Posterior vena cava (tissue), 2 donors: ENCODE measurements around the gene IKZF1. TPM values are rescaled to one million over a fixed set of nuclear protein-coding genes. Genes with fewer than 3 reads are reported as not detected.

ENCODE experiments used
- DNase-seq: peaks from one replicate; pipeline ENCODE4 v3.0.0-alpha.2; 2020; ENCODE audit warnings: low spot score
- intact Hi-C, 2 donors: fragments of 100-400 bp; cut with DNase I; formaldehyde crosslinking; loops; one replicate each; pipeline versions ENCODE4 v1.14.1 to v1.14.2; 2022 to 2023
- total RNA-seq, 2 donors: library from RNA; stranded (reverse); fragmentation: NEBNext Ultra II Directional; extraction: Animal tissue kit (Norgen Biotek cat#: 25700); gene quantifications; one replicate each; pipeline ENCODE4 v1.2.1, GENCODE V29; 2021
- donor health status: DM: yes; HTN: yes; CAD: no.
- donor health status: DM: yes; HTN: yes; CAD: no.

Gene IKZF1
- total RNA-seq, 2 donors from 2014 or later, result 11.9 to 13.7 TPM

DNA sequence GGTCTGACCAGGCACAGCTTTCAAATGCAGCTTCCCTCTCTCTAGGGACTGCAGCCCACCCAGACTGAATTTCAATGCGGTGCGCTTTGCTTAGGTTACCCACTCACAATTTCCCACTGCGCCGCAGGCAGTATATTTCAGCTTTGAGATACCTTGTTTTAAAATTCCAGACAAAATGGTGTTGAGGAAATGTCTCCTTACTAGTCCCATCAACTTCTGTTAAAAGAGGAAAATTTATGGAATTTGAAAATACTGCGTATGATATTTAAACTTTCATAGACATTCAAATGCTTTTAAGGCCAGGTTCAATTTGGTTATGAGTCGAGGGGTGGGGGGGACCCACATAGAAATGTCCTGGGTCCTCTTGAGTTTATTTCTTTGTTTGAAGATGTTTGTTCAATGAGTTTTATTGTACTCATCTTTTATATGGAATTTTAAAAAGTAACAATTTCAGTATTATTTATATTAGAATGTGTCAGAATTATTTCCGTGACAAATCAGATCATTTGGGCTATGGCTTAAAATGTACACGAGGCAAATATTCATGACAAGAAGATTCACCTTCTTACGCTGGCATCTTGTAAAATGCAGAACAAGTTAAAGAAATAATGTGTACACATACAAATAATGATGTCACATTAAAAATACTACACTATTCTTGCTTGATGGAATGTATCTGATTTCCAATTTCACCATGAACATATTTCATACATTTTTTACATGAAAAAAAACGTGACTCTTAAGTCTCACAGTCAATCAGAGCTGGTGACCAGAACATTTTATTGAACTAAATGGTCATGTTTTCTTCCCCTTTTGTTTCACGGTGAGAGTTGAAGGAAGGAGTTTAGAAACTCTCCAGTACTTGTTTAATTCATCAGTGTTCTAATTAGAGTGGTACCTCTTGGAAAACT is 1.3 kb downstream of the IKZF1 start:
- intact Hi-C loops, result no loop called here
- DNase-seq, result no peak

DNA sequence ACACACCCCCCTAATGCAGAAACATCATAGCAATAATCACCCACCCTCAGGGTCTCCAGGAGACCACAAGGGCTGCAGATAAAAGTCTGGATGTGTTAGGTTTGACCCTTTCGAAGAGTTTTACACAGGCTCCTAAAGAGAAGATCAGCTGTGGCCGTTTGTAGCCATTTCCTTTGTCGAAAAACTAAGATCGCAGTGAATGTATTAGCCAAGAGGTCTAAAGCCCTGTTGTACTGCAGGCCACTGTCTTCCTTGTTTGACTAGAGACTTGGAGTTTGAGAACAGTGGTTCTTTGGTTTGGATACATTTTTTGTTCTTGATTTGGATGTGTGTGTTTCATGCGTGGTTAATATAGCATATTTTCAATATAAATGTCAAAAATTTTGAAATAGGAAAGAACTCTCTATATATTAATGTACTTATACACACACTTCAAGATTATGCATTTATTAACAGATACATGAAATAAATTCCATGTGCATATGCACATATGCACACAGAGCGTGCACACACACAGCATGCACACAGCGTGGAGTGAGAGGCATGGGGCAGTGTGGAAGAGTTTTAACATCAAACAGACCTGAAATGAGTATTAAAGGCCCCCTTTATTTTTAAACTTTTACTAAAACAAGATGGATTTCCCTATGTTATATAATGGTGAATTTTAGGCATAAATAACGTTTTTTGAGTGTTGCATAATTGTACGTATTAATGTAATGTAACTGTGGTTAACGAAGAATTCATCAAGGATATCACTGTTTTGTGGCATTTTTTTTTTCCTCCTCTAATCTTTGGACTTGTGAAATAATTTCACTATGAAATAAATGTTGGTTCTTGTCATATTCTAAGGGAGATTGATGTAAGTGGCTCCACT is 2.2 kb downstream of the IKZF1 start:
- intact Hi-C loops, result no loop called here
- DNase-seq, result no peak

DNA sequence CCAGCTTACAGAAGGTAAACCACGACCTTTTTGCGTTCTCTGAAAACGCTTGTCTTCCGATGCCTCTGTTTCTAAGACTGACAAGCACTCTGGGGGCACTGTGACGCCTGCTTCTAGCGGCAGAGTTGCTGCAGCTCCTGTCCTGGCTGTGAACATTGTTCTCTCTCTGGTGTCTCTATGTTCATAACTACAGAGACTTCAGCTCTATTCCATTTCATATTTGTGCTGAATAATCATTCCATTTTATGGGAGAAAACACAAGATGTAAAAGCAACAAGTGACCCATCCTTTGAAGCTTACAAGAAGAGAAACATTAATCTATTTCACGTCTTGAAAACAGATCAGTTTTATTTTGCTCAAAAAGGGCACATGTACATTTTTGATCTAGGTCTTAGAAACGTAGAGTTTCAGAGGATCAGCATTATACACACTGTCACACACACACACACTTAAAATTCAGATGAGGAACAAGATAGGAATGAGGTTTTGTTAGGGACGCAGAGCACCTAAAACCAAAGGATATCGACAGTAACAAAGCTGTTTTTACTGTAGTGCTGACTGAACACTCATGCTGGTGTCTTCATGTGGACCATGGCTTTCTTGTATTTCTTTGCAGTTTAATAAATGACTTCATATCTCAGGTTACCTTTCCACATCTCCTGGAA is 3.0 kb downstream of the IKZF1 start:
- no peak for DNase-seq
- intact Hi-C loops, result no loop called here

DNA sequence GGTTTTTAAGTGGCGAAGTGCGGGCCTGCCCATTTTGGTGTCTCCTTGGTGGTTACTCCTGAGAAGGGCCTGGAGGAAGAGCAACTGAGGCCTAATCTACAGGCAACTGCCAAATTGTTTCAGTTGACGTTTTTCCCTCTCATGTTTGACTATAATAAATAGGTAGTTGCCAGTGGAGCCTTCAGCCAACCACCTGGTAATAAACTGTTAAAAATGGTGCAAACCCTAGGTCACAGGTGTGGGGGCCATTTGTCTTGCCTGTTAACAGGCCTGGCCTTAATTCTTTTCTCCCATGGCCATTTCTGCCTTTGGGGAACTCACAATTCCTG is 3.7 kb downstream of the IKZF1 start:
- intact Hi-C loops, result no loop called here
- no peak for DNase-seq

DNA sequence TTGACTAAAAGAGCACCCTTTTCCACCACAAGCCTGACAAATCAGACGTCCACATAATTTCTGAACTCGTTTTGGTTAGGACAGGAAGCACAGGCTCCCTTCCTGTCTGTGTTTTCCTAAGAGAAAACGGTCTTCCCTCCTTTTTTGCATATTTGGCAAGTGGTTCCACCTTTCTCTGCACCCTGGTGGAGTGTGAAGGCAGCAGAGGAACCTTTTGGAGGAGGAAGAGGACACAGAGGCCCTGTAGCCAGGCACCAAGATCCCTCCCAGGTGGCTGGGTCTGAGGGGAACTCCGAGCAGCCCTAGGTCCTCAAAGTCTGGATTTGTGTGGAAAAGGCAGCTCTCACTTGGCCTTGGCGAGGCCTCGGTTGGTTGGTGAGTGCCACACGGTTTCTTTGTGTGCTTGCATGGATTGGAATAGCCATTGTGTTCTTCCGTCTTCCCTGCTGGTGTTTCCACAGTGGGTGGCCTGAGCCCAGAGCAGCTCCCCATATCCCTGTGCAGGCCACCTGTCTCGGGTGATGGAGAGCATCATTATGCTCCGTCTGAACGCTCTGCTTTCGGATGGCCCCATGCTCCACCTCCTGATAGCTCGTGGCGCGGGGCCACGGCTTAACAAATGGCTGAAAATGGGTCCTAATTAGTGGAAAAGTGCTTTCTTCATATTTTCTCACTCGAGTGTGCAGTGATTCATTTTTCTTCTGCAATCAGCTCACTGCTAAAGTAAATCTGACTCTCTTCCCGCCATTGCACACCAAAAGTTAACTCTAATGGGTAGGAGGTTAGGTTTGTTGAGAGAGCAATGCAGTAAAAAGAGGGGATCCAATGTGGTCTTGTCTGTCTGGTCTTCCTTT is 4.2 kb downstream of the IKZF1 start:
- no peak for DNase-seq
- intact Hi-C loops, result no loop called here

DNA sequence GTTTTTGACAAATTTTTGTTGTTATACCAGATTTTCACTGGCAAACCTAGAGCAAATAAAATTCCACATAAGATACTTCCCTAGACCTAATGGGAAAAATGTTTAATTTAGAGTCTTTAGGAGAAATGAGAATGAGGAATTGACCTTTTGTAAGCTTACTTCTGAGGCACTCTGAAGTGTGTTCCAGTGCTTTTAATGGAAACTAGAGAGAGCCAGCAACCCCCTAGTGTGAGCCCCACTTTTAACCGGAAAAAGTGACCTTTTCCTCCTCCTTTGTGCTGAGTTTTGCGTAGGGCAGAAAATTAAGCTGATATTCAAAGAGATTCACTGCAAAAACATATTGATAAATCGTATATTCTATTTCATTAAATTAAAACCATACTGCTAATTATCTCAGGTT is 5.2 kb downstream of the IKZF1 start:
- intact Hi-C loops, result loop anchor here in 1 of 2 donors (10.0 kb wide), 1 partner anchor 665 kb away; no protein-coding TSS in a partner anchor
- no peak for DNase-seq

DNA sequence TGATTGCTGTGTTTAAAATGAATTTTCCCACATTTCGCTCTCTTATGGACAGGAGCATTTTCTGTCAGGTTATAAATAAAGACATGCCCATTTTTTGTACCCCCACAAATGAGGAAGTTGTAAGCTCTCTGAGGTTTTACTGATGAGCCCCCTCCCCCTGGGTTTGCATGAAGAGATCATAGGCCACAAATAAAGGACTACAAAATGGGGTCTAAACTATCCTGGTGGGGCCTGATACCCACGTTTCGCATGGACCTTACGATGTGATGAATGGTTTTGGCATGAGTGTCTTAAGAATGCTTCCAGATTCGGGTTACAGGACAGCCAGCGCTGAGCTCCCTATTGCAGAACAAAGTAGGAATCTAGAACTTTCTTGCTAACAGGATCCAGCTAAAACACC is 5.8 kb downstream of the IKZF1 start:
- intact Hi-C loops, result loop anchor here in 1 of 2 donors (10.0 kb wide), 1 partner anchor 666 kb away; no protein-coding TSS in a partner anchor

DNA sequence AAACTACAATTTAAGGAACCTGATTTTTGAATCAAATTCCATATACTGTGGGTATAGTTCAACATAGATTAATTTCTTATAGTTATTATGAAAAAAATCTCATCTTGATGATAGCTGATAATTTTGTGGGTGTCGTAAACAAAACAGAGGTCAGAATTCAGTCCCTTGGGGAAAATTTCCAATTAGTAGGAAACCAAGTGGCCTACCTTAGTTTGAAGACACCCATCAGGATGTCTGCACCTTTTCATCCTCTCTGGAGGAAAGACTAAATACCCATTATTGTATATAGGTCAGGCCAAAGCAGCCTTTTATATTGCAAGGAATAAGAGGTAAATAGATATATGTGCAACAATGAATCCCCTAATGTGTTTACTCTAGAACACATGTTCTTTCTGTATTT is 6.4 kb downstream of the IKZF1 start:
- DNase-seq, result no peak
- intact Hi-C loops, result loop anchor here in 1 of 2 donors (10.0 kb wide), 1 partner anchor 666 kb away; no protein-coding TSS in a partner anchor

More for the DNA sequence above, 5.8 kb downstream of the IKZF1 start:
- DNase-seq, result no peak

DNA sequence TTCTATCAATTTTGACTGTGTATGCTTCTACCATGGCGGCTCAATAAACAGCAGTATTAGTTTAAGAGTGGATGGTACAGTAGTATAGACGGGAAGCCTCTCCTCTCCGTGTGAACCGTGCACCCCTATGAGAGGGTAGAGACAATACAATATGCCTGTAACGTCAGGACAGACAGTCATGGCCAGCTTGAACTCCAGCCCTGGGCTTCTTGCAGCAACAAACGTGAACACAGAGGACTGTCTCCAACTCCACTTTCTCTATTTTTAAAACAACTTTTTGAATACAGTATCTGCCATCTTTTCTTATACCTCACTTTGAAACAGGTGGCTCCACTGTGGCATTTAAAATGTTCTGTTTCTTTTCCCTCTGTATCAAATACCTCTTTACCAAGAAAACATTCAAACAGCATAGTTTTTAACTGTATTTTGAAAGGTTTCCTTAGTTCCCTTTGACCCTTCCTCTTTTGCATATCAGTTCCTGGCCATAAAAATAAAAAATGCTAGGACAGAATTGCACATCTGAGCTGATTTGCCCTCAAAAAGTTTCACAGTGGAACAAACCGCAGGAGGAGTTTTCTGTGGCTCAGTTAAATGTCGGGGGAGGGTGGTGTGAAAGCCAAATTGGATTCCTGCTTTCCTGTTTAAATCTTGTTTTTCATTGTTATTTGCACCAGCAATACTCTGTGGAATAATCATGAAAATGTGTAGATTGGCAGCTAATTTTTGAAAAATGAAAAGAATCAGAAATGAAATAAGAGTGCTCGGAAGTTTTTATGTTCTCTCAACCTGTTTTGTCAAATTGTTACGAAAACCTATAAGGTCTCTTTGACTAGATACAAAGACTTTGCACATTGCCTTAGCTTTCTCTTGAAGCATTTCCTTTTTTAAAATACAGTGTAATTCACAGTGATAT is 8.0 kb downstream of the IKZF1 start:
- DNase-seq, result no peak
- intact Hi-C loops, result loop anchor here in 1 of 2 donors (10.0 kb wide), 1 partner anchor 668 kb away; no protein-coding TSS in a partner anchor

DNA sequence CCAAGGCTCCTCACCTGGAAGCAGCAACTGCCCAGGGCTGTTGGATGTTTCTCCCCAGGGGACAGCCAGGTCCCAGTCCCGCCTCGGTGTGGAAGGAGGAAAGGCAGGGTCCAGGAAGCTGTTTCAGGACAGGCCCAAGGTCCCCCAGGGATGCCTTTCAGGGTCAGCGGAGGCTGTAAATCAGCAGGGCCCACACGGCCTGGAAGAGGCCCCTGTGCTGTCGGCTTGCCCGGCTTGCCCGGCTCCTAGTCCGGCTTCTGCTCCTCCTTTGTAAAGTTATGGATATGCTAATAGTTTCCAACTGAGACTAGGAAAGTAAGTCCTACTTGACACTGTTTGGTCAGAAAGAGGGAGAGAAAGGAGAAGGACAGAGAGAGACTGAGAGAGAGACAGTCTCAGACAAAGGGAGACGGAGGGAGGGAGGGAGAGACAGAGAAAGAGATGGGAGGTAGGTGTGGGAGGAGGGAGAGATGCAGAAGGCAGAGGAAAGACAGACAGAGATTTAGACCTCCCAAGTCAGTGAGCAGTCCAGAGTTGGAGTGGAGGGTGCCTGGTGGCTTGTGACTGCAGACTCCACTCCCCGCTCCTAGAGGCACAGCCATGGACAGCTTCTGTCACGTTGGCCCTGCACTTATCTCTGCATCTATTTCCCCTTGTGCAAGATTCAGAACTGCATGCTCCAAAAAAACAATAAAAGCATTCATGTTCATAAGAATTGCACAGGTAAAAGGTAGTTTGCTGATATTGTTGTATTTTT is 10.5 kb downstream of the IKZF1 start:
- DNase-seq, result no peak
- intact Hi-C loops, result loop anchor here in 1 of 2 donors (10.0 kb wide), 1 partner anchor 670 kb away; no protein-coding TSS in a partner anchor

DNA sequence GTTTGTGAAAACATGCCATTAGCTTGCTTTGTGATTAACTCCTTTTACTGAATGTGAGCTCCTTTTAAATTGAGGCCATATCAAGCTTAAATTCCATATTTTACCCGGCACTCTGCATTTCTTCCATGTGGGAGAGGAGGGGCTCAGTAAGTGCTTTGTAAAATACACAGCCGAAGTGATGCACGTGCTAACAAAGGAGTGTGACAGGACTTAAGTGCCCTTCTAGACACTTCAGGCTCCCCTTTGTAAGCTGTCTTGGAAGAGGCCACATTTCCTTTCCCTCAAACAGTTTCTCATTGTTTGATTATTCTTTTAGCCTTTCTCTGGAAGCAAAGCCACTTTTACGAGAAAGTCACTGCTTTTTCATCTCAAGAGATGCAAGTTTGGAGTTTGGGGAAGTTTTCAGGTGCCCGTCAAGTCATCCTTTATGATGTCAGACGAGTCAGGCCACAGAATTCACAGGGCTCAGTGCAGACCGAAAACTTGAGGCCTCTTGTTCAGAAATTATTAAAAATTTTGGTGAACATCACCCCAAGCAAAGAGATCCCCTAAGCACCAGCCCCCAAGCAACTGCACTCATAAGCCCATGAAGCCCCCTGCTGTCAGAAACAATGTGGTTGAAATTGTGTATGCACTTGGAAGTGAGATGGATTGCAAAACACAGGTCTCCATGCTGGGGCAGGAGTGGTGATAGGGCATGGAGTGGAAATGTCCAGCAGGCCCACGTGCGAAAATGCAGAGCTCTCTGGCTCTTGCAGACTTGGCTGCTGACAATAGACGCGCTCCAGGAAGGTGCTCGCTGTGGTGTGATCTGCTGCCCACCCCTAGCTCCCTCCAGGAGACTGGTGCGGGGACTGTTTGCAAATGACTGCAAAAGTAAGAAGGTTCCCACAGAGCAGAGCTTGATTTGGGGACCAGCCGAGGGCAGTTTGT is 11.5 kb downstream of the IKZF1 start:
- intact Hi-C loops, result loop anchor here in 1 of 2 donors (10.0 kb wide), 1 partner anchor 671 kb away; no protein-coding TSS in a partner anchor
- DNase-seq, result no peak

DNA sequence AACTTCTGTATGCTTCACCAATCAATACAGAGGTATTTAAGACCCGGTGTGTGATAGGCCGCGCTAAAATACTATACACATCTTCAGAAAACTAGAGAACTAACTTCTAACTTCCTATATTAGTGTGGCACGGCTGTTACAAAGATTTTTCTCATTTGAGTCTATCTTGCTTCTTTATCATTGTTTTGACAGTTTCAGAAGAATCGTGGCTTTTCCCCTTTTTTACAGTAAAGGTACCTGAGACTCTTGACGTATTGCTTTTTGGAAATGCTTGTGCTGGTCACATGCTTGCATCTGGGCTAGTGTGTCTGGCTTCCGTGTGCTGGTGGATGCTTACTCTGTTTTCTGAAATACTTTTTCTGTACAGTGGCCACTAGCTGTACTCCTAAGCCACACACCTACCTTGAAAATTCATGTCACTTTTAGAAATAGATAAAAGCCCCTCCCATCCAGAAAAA is 12.7 kb downstream of the IKZF1 start:
- intact Hi-C loops, result loop anchor here in 1 of 2 donors (10.0 kb wide), 1 partner anchor 672 kb away; no protein-coding TSS in a partner anchor
- no peak for DNase-seq

DNA sequence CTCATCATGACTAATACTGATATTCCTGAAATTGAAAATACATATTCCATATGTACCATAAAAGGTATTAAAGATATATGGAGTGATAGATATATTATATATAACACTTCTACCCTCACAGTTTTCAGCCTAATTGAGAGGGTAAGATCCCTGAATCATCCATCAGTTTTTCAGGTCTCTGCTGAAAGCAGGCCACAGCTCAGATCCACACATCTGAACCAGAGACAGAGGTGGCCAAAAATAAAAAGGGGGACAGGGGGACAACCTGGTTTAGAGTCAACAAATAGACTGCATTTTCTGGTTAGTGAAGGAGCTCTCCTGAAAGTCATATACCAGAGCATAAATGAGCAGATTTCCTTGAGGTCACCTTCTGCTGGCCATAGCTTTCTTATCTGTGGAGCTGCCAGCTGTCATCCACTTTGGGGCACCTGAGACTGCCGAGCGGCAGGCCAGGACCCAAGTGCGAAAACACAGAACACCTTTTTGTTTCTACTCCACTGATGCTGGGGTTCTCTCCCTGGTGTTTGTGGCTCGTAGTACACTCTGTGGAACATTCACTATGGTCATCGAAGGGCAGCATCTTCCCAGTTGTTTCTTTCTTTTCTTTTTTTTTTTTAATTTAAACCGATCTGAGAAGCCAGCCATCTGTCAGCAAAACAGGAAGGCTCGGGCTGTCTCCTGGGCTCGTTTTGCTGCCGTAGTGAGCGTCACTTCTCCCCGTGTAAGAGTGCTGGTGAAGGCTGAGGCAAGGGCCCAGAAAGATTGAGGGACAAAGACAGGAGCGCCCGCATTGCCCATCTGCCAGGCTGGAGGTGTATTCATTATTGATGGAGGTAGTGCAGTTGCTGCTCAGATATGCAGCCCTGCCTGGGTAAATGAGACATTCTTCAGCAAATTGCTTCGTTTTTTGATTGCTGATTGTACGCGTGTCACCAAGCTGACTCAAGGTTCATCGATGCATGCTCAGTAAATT is 13.5 kb downstream of the IKZF1 start:
- no peak for DNase-seq
- intact Hi-C loops, result loop anchor here in 1 of 2 donors (10.0 kb wide), 1 partner anchor 673 kb away; no protein-coding TSS in a partner anchor

DNA sequence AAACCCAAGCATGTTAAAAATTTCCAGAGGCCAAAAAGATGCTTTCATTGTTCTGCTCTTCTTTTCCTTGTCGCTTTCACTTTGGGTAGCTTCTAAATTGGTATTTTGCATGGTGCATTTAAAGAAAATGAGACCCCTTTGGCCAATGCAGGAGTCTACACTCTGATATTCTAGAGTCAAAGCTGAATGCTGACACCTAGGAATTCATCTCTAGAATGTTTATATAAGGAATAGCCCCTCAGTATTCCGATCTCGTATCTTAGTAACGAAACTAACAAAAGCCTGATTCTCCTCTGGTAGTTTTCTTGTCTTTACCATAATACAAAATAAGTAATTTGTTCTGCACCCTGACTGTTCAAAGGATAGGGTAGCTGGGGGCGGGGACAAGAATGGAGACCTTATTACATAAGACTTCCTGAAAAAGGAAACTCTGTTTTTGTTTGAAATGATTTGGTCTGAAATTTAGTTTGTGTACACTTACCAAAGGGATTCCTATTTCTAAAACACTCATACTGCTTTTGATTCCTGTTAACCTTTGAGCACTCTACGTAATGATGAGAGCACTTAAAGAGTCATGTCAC is 17.1 kb downstream of the IKZF1 start:
- intact Hi-C loops, result no loop called here

More for the DNA sequence above, 17.1 kb downstream of the IKZF1 start:
- DNase-seq, result no peak
